CD4-positive, alpha-beta T cell (primary cell): ENCODE results near the gene TIGD3. TPM values are rescaled to one million over a fixed set of nuclear protein-coding genes. Genes with fewer than 3 reads are reported as not detected.

ENCODE experiments used
- ATAC-seq: fragments of 200-7000 bp; cut with Tn5 transposase; one replicate; pipeline ENCODE4 v1.10.0; 2022; ENCODE audit warnings: mild to moderate bottlenecking; ENCODE audit not compliant: poor library complexity
- CTCF ChIA-PET: fragments of 350-600 bp; sonication (Branson Sonifier 250); formaldehyde crosslinking; loops from one replicate; lab custom pipeline; 2021; ENCODE audit warnings: antibody characterized with exemption, inconsistent platforms; lab: Charles Lee
- POLR2A ChIA-PET: fragments of 350-600 bp; sonication (Branson Sonifier 250); formaldehyde crosslinking; loops from one replicate; lab custom pipeline; 2021; ENCODE audit warnings: antibody characterized with exemption, inconsistent platforms; lab: Charles Lee
- DNase-seq, 14 experiments: peaks; one replicate each; pipeline ENCODE4 v3.0.0-alpha.2; 2013 to 2020; ENCODE audit warnings: mixed read lengths in 2 of 14
- H3K27ac ChIP-seq, 2 donors: one replicate each; pipeline versions ENCODE4 v1.5.1 to v1.7.0; 2013; ENCODE audit warnings: low read length in 2 of 2, low read depth in 1 of 2, mild to moderate bottlenecking in 1 of 2
- H3K27me3 ChIP-seq, 2 experiments: 1 replicate in 1 of 2; 2 replicates in 1 of 2; pipeline versions ENCODE4 v1.6.1 to v1.7.0; 2013; ENCODE audit warnings: low read length in 2 of 2, control low read depth in 1 of 2, mild to moderate bottlenecking in 1 of 2, moderate library complexity in 1 of 2; ENCODE audit not compliant: insufficient read depth in 2 of 2, control insufficient read depth in 1 of 2
- H3K36me3 ChIP-seq: one replicate; pipeline ENCODE4 v1.6.1; 2013; ENCODE audit warnings: low read length, control low read depth; ENCODE audit not compliant: insufficient read depth
- H3K4me1 ChIP-seq: one replicate; pipeline ENCODE4 v1.6.1; 2013; ENCODE audit warnings: low read length, control low read depth; ENCODE audit not compliant: insufficient read depth
- H3K4me3 ChIP-seq: one replicate; pipeline ENCODE4 v1.5.1; 2013; ENCODE audit warnings: mild to moderate bottlenecking, low read length, moderate library complexity
- H3K9me3 ChIP-seq, 2 experiments: 1 replicate in 1 of 2; 2 replicates in 1 of 2; pipeline versions ENCODE4 v1.6.1 to v1.7.0; 2013; ENCODE audit warnings: low read length in 2 of 2, mild to moderate bottlenecking in 2 of 2, control low read depth in 1 of 2, moderate library complexity in 1 of 2; ENCODE audit not compliant: control insufficient read depth in 1 of 2, insufficient read depth in 1 of 2
- H3K27ac Mint-ChIP-seq: one replicate; pipeline ENCODE4 v1.8.0; 2020; ENCODE audit warnings: mixed read lengths
- H3K27me3 Mint-ChIP-seq: one replicate; pipeline ENCODE4 v1.8.0; 2021; ENCODE audit warnings: mixed read lengths
- H3K36me3 Mint-ChIP-seq: one replicate; pipeline ENCODE4 v1.8.0; 2021; ENCODE audit warnings: low read depth, mixed read lengths
- H3K4me1 Mint-ChIP-seq: one replicate; pipeline ENCODE4 v1.8.0; 2021; ENCODE audit warnings: low read depth, mixed read lengths
- H3K4me3 Mint-ChIP-seq: one replicate; pipeline ENCODE4 v1.8.0; 2020; ENCODE audit warnings: mild to moderate bottlenecking, mixed read lengths
- H3K9me3 Mint-ChIP-seq: one replicate; pipeline ENCODE4 v1.8.0; 2020; ENCODE audit warnings: mixed read lengths
- intact Hi-C, 2 experiments: fragments of 100-400 bp; cut with DNase I in 1 of 2; cut with micrococcal nuclease in 1 of 2; formaldehyde crosslinking; loops; one replicate each; pipeline versions ENCODE4 v1.15.1 to v1.9.0; 2023 to 2025; cut with DNase I, micrococcal nuclease
- total RNA-seq, 174 experiments: library from RNA in 2 of 174; stranded (reverse) in 2 of 174; gene quantifications; one replicate each; pipeline ENCODE4 v1.2.3 and lab custom pipeline; 2021 to 2026
- TF ChIP-seq, protein P1 (sequence below): fragments of 200-600 bp; IDR thresholded peaks from one replicate; pipeline ENCODE4 v1.8.0; 2022; ENCODE audit warnings: antibody characterized with exemption, mild to moderate bottlenecking

Gene TIGD3
- total RNA-seq, 2 experiments from 2014 or later = 0.73 to 0.85 TPM

DNA sequence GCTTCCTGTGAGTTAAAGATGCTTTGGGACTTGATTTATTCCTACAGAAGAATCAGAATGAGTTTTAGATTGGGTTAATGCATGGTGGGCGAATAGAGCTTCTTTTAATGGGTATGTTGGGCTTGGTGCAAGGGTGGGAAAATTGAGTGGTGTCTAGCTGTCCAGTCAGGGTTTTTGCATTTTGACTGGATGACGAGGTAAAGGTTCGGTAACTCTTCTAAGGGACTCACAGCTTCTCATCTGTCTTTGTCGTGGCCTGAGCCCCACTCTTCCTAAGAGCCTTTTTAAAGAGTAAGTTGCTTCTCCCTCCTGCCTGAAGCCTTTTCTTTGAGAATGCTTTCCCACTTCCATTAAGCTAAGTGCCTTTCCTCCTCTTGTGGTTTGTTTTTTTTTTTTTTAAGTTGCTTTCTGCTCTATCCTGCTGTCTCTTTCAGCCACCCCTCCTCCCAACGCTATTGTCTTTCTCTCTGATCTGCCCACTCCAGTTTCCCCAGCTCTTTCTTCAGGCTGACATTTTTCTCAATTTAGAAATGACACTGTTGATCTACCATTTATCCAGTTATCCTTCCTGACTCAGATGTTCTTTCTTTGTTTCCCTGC is 19.8 kb upstream of the TIGD3 start:
- Mint-ChIP-seq H3K27ac (peak overlapping the region; percentile 92), H3K9me3 (no peaks in the 10 kb centered on the region), H3K4me1 (peaks cover 44% of the 10 kb centered on the region), H3K27me3 (no peaks in the 10 kb centered on the region), H3K36me3 (peaks cover 38% of the 10 kb centered on the region), H3K4me3 (peak overlapping the region; percentile 92)
- POLR2A ChIA-PET = interaction anchor here (0.9 to 3.5 kb wide), 7 partner anchors 14 to 1509 kb away, joined by 3 to 42 read pairs (median 5); partner anchors contain the start of genes CFL1, MALAT1 and RCE1
- Histone ChIP-seq H3K4me3 (peak overlapping the region; percentile 99), H3K27me3 (no peaks in the 10 kb centered on the region), H3K4me1 (peaks cover 26% of the 10 kb centered on the region), H3K9me3 (no peaks in the 10 kb centered on the region), H3K36me3 (peaks cover 9% of the 10 kb centered on the region), H3K27ac (no peak overlapping the region)
- intact Hi-C loops = loop anchor here (5.0 kb wide), 2 partner anchors 72 to 107 kb away; partner anchors contain the start of gene POLA2 (in 2 of the 2)
- DNase-seq (no peak), ATAC-seq (no peak)
- CTCF ChIA-PET = interaction anchor here (0.9 to 6.9 kb wide), 5 partner anchors 8 to 109 kb away, joined by 3 to 55 read pairs (median 4); partner anchors contain the start of gene CDC42EP2
- TF ChIP-seq, protein P1, sequence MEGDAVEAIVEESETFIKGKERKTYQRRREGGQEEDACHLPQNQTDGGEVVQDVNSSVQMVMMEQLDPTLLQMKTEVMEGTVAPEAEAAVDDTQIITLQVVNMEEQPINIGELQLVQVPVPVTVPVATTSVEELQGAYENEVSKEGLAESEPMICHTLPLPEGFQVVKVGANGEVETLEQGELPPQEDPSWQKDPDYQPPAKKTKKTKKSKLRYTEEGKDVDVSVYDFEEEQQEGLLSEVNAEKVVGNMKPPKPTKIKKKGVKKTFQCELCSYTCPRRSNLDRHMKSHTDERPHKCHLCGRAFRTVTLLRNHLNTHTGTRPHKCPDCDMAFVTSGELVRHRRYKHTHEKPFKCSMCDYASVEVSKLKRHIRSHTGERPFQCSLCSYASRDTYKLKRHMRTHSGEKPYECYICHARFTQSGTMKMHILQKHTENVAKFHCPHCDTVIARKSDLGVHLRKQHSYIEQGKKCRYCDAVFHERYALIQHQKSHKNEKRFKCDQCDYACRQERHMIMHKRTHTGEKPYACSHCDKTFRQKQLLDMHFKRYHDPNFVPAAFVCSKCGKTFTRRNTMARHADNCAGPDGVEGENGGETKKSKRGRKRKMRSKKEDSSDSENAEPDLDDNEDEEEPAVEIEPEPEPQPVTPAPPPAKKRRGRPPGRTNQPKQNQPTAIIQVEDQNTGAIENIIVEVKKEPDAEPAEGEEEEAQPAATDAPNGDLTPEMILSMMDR = no peak

GRCh38 chr11:65338676-65339075 is 15.9 kb upstream of the TIGD3 start:
- peaks cover 47% of the 10 kb centered on the region for H3K36me3 ChIP-seq

GRCh38 chr11:65340226-65340625 is 14.3 kb upstream of the TIGD3 start:
- CTCF ChIA-PET = interaction anchor here (0.8 to 1.3 kb wide), 2 partner anchors 9 to 10 kb away, joined by 3 to 4 read pairs; no protein-coding TSS in a partner anchor
- no peak for DNase-seq
- H3K9me3 ChIP-seq = no peaks in the 10 kb centered on the region
- intact Hi-C loops = no loop called here
- POLR2A ChIA-PET = no interaction called here
- Mint-ChIP-seq H3K4me1 (peaks cover 31% of the 10 kb centered on the region), H3K27me3 (no peaks in the 10 kb centered on the region), H3K27ac (peak overlapping the region; percentile 6), H3K4me3 (no peak overlapping the region), H3K9me3 (no peaks in the 10 kb centered on the region), H3K36me3 (peaks cover 75% of the 10 kb centered on the region)
- no peak overlapping the region for H3K27ac ChIP-seq
- peaks cover 62% of the 10 kb centered on the region for H3K36me3 ChIP-seq
- H3K27me3 ChIP-seq = no peaks in the 10 kb centered on the region
- no peak overlapping the region for H3K4me3 ChIP-seq
- TF ChIP-seq, protein P1 = no peak
- peaks cover 16% of the 10 kb centered on the region for H3K4me1 ChIP-seq
- ATAC-seq = no peak

More at GRCh38 chr11:65338676-65339075, 15.9 kb upstream of the TIGD3 start:
- peak overlapping the region; percentile 3 for H3K4me3 Mint-ChIP-seq
- TF ChIP-seq, protein P1 = no peak
- intact Hi-C loops = no loop called here
- Histone ChIP-seq H3K9me3 (no peaks in the 10 kb centered on the region), H3K27ac (no peak overlapping the region), H3K27me3 (no peaks in the 10 kb centered on the region), H3K4me1 (peaks cover 24% of the 10 kb centered on the region), H3K4me3 (no peak overlapping the region)
- no peaks in the 10 kb centered on the region for H3K9me3 Mint-ChIP-seq
- ChIA-PET POLR2A (interaction anchor here (0.9 kb wide), 1 partner anchor 23 kb away, joined by 3 read pairs; no protein-coding TSS in a partner anchor), CTCF (interaction anchor here (1.3 kb wide), 1 partner anchor 8 kb away, joined by 4 read pairs; no protein-coding TSS in a partner anchor)
- no peaks in the 10 kb centered on the region for H3K27me3 Mint-ChIP-seq
- peaks cover 71% of the 10 kb centered on the region for H3K36me3 Mint-ChIP-seq
- ATAC-seq (no peak), DNase-seq (no peak)
- H3K27ac Mint-ChIP-seq = peak overlapping the region; percentile 10
- peaks cover 43% of the 10 kb centered on the region for H3K4me1 Mint-ChIP-seq
